GM23338 (cell line): Measurements from ENCODE around the gene BRSK2. TPM values are rescaled to one million over a fixed set of nuclear protein-coding genes. Genes with fewer than 3 reads are reported as not detected.
"Not testable (repeated sequence)": the region's sequence is repeated elsewhere in the genome, so short reads cannot be mapped to it uniquely, and the experiment has no call there.

ENCODE experiments used
- ATAC-seq: fragments of 200-7000 bp; cut with Tn5 transposase; 3 replicates; pipeline ENCODE4 v1.9.1; 2020
- DNase-seq: peaks from one replicate; pipeline ENCODE4 v3.0.0-alpha.2; 2015; ENCODE audit warnings: low spot score
- H2AFZ ChIP-seq: fragments of 200-600 bp; sonication (generic); 2 replicates; pipeline ENCODE4 v1.8.0; 2016; ENCODE audit warnings: antibody characterized with exemption, mild to moderate bottlenecking, moderate library complexity
- H3F3A ChIP-seq: fragments of 200-600 bp; sonication (generic); replicated peaks from 2 replicates; pipeline ENCODE4 v1.8.0; 2017; ENCODE audit warnings: antibody characterized with exemption, mixed run types, low read depth
- H3K27ac ChIP-seq: fragments of 200-600 bp; sonication (generic); 2 replicates; pipeline ENCODE4 v1.6.1; 2016; ENCODE audit warnings: low read depth
- H3K27me3 ChIP-seq: fragments of 200-600 bp; sonication (generic); 2 replicates; pipeline ENCODE4 v1.8.0; 2016; ENCODE audit warnings: mild to moderate bottlenecking, mixed run types, moderate library complexity; ENCODE audit not compliant: insufficient read depth
- H3K36me3 ChIP-seq: fragments of 200-600 bp; sonication (generic); 2 replicates; pipeline ENCODE4 v1.8.0; 2016; ENCODE audit warnings: mild to moderate bottlenecking; ENCODE audit not compliant: insufficient read depth
- H3K4me1 ChIP-seq: fragments of 200-600 bp; sonication (generic); 2 replicates; pipeline ENCODE4 v1.8.0; 2016; ENCODE audit warnings: mild to moderate bottlenecking, moderate library complexity; ENCODE audit not compliant: insufficient read depth
- H3K4me2 ChIP-seq: fragments of 200-600 bp; sonication (generic); 2 replicates; pipeline ENCODE4 v1.7.1; 2017; ENCODE audit warnings: mixed run types
- H3K4me3 ChIP-seq: fragments of 200-600 bp; sonication (generic); 2 replicates; pipeline ENCODE4 v1.6.1; 2016; ENCODE audit warnings: mixed run types
- H3K79me2 ChIP-seq: fragments of 200-600 bp; sonication (generic); replicated peaks from 2 replicates; pipeline ENCODE4 v1.8.0; 2017; ENCODE audit warnings: mild to moderate bottlenecking; ENCODE audit not compliant: insufficient read depth
- H3K9me2 ChIP-seq: fragments of 200-600 bp; sonication (generic); 2 replicates; pipeline ENCODE4 v1.8.0; 2017; ENCODE audit not compliant: insufficient read depth
- H4K20me1 ChIP-seq: fragments of 200-600 bp; sonication (generic); replicated peaks from 2 replicates; pipeline ENCODE4 v1.8.0; 2017; ENCODE audit warnings: mild to moderate bottlenecking; ENCODE audit not compliant: insufficient read depth
- H3K27ac Mint-ChIP-seq: 2 replicates; pipeline ENCODE4 v1.8.0; 2020; ENCODE audit warnings: inconsistent platforms, mild to moderate bottlenecking, moderate library complexity, mixed read lengths
- H3K27me3 Mint-ChIP-seq: 3 replicates; pipeline ENCODE4 v1.8.0; 2022; ENCODE audit warnings: low read depth, mild to moderate bottlenecking, moderate library complexity, mixed read lengths, inconsistent platforms; ENCODE audit not compliant: insufficient read depth, poor library complexity
- H3K36me3 Mint-ChIP-seq: 3 replicates; pipeline ENCODE4 v1.8.0; 2021; ENCODE audit warnings: low read depth, mild to moderate bottlenecking, inconsistent platforms, moderate library complexity, mixed read lengths
- H3K4me1 Mint-ChIP-seq: 3 replicates; pipeline ENCODE4 v1.8.0; 2020; ENCODE audit warnings: mild to moderate bottlenecking, inconsistent platforms, mixed read lengths
- H3K4me3 Mint-ChIP-seq: 3 replicates; pipeline ENCODE4 v1.8.0; 2021; ENCODE audit warnings: moderate library complexity, mild to moderate bottlenecking, inconsistent platforms, mixed read lengths
- H3K9me3 Mint-ChIP-seq: 3 replicates; pipeline ENCODE4 v1.8.0; 2020; ENCODE audit warnings: moderate library complexity, mild to moderate bottlenecking, inconsistent platforms, mixed read lengths
- CREB1 ChIP-seq: fragments of 250-450 bp; sonication (Bioruptor Pico); IDR thresholded peaks from 2 replicates; pipeline ENCODE4 v1.5.0; 2020; ENCODE audit warnings: low read depth, mild to moderate bottlenecking, moderate library complexity
- EZH2 ChIP-seq: fragments of 200-600 bp; sonication (generic); IDR thresholded peaks from one replicate; pipeline ENCODE4 v1.8.0; 2017; ENCODE audit warnings: antibody characterized with exemption, mild to moderate bottlenecking, low read depth; ENCODE audit not compliant: unreplicated experiment
- JUNB ChIP-seq: IDR thresholded peaks from one replicate; pipeline ENCODE4 v1.6.1; 2016; ENCODE audit warnings: antibody characterized with exemption; ENCODE audit not compliant: unreplicated experiment
- POLR2AphosphoS5 ChIP-seq: IDR thresholded peaks from 2 replicates; pipeline ENCODE4 v1.6.1; 2016; ENCODE audit warnings: antibody characterized with exemption, low read depth
- ZNF331 ChIP-seq: fragments of 250-450 bp; sonication (Bioruptor Pico); IDR thresholded peaks from 2 replicates; pipeline ENCODE4 v1.5.0; 2020; ENCODE audit warnings: low read depth, mild to moderate bottlenecking, moderate library complexity
- polyA plus RNA-seq: library from polyadenylated mRNA; unstranded; fragments of >200 nt; fragmentation: Nextera tagmentation; extraction: Ambion mirVana; gene quantifications from 2 replicates; pipeline ENCODE4 v1.2.1, GENCODE V29; 2016
- total RNA-seq: library from RNA; depleted of rRNA; stranded (reverse); fragments of >200 nt; shearing (Covaris generic); gene quantifications from 2 replicates; pipeline ENCODE4 v1.2.3, GENCODE V29; 2014
- TF ChIP-seq, protein P1 (sequence below): fragments of 250-450 bp; sonication (Bioruptor Pico); IDR thresholded peaks from 2 replicates; pipeline ENCODE4 v1.5.0; 2020; ENCODE audit warnings: mild to moderate bottlenecking, moderate library complexity
- TF ChIP-seq, protein P2 (sequence below): IDR thresholded peaks from 2 replicates; pipeline ENCODE4 v1.6.1; 2016; ENCODE audit warnings: antibody characterized with exemption

The BRSK2 gene
- total and polyA plus RNA-seq, 2 experiments from 2014 or later = 7.2 to 20.3 TPM

DNA sequence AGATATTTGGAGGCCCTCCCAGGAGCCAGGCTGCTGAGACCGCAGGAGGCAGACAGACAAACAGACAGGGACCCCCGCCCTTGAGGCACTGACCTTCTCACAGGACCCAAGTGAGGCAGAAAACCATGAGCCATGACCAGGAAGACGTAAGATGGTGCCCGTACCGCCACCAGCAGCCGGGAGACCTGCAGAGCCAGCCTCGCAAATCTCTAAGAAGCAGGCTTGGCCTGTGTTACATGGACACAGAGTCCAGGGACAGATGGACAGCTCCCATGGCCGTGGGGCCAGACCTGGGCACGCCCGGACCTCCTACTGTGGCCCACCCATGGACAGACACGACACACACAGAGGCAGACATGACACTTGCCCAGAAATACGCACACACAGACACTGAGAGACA is 49.6 kb upstream of the BRSK2 start:
- Histone ChIP-seq H3K79me2 (no peaks in the 10 kb centered on the region), H3F3A (0 out of 2 replicates have a peak, but pooled peaks cover 2% of the 10 kb centered on the region), H3K4me1 (peaks cover 7% of the 10 kb centered on the region), H3K27me3 (peaks cover 28% of the 10 kb centered on the region), H3K36me3 (no peaks in the 10 kb centered on the region), H3K9me2 (peaks cover 5% of the 10 kb centered on the region; the same call in 1 of the 2 replicates), H4K20me1 (no peaks in the 10 kb centered on the region), H3K27ac (no peak overlapping the region), H2AFZ (no peak overlapping the region), H3K4me2 (no peak overlapping the region), H3K4me3 (no peak overlapping the region)
- DNase-seq (no peak), ATAC-seq (no peak)
- H3K36me3 Mint-ChIP-seq = peaks cover 12% of the 10 kb centered on the region
- H3K4me3 Mint-ChIP-seq = no peak overlapping the region
- H3K9me3 Mint-ChIP-seq = peaks cover 9% of the 10 kb centered on the region
- no peak overlapping the region for H3K27ac Mint-ChIP-seq
- H3K4me1 Mint-ChIP-seq = peaks cover 12% of the 10 kb centered on the region
- TF ChIP-seq, protein P1, sequence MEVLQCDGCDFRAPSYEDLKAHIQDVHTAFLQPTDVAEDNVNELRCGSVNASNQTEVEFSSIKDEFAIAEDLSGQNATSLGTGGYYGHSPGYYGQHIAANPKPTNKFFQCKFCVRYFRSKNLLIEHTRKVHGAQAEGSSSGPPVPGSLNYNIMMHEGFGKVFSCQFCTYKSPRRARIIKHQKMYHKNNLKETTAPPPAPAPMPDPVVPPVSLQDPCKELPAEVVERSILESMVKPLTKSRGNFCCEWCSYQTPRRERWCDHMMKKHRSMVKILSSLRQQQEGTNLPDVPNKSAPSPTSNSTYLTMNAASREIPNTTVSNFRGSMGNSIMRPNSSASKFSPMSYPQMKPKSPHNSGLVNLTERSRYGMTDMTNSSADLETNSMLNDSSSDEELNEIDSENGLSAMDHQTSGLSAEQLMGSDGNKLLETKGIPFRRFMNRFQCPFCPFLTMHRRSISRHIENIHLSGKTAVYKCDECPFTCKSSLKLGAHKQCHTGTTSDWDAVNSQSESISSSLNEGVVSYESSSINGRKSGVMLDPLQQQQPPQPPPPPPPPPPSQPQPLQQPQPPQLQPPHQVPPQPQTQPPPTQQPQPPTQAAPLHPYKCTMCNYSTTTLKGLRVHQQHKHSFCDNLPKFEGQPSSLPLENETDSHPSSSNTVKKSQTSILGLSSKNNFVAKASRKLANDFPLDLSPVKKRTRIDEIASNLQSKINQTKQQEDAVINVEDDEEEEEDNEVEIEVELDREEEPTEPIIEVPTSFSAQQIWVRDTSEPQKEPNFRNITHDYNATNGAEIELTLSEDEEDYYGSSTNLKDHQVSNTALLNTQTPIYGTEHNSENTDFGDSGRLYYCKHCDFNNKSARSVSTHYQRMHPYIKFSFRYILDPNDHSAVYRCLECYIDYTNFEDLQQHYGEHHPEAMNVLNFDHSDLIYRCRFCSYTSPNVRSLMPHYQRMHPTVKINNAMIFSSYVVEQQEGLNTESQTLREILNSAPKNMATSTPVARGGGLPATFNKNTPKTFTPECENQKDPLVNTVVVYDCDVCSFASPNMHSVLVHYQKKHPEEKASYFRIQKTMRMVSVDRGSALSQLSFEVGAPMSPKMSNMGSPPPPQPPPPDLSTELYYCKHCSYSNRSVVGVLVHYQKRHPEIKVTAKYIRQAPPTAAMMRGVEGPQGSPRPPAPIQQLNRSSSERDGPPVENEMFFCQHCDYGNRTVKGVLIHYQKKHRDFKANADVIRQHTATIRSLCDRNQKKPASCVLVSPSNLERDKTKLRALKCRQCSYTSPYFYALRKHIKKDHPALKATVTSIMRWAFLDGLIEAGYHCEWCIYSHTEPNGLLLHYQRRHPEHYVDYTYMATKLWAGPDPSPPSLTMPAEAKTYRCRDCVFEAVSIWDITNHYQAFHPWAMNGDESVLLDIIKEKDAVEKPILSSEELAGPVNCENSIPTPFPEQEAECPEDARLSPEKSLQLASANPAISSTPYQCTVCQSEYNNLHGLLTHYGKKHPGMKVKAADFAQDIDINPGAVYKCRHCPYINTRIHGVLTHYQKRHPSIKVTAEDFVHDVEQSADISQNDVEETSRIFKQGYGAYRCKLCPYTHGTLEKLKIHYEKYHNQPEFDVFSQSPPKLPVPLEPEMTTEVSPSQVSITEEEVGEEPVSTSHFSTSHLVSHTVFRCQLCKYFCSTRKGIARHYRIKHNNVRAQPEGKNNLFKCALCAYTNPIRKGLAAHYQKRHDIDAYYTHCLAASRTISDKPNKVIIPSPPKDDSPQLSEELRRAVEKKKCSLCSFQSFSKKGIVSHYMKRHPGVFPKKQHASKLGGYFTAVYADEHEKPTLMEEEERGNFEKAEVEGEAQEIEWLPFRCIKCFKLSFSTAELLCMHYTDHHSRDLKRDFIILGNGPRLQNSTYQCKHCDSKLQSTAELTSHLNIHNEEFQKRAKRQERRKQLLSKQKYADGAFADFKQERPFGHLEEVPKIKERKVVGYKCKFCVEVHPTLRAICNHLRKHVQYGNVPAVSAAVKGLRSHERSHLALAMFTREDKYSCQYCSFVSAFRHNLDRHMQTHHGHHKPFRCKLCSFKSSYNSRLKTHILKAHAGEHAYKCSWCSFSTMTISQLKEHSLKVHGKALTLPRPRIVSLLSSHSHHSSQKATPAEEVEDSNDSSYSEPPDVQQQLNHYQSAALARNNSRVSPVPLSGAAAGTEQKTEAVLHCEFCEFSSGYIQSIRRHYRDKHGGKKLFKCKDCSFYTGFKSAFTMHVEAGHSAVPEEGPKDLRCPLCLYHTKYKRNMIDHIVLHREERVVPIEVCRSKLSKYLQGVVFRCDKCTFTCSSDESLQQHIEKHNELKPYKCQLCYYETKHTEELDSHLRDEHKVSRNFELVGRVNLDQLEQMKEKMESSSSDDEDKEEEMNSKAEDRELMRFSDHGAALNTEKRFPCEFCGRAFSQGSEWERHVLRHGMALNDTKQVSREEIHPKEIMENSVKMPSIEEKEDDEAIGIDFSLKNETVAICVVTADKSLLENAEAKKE (CRISPR knock-in tag) = no peak
- TF ChIP-seq JUNB (no peak), CREB1 (CRISPR knock-in tag) (no peak), EZH2 (no peak), ZNF331 (CRISPR knock-in tag) (no peak), POLR2AphosphoS5 (no peak)
- TF ChIP-seq, protein P2, sequence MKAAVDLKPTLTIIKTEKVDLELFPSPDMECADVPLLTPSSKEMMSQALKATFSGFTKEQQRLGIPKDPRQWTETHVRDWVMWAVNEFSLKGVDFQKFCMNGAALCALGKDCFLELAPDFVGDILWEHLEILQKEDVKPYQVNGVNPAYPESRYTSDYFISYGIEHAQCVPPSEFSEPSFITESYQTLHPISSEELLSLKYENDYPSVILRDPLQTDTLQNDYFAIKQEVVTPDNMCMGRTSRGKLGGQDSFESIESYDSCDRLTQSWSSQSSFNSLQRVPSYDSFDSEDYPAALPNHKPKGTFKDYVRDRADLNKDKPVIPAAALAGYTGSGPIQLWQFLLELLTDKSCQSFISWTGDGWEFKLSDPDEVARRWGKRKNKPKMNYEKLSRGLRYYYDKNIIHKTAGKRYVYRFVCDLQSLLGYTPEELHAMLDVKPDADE = no peak
- peaks cover 11% of the 10 kb centered on the region for H3K27me3 Mint-ChIP-seq

DNA sequence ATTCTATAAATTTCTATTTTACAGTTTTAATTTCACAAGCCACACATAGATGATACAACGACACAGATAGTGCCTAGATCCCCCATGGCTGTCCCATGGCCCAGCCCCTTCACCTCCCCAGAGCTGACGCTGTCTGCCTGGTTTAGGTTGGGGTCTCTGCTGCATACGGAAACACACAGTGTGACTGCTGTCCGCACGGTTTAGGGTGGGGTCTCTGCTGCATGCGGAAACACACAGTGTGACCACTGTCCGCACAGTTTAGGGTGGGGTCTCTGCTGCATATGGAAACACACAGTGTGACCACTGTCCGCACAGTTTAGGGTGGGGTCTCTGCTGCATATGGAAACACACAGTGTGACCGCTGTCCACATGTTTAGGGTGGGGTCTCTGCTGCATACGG is 48.5 kb upstream of the BRSK2 start:
- not testable (repeated sequence) for H3K4me3 Mint-ChIP-seq, H3K9me2 ChIP-seq, H2AFZ ChIP-seq, H3K4me2 ChIP-seq, H3K4me1 ChIP-seq, H4K20me1 ChIP-seq, ATAC-seq, H3F3A ChIP-seq, H3K4me1 Mint-ChIP-seq, H3K4me3 ChIP-seq, H3K27me3 Mint-ChIP-seq, DNase-seq, H3K27ac Mint-ChIP-seq, H3K36me3 Mint-ChIP-seq, H3K27ac ChIP-seq, H3K9me3 Mint-ChIP-seq, H3K36me3 ChIP-seq, H3K79me2 ChIP-seq
- peaks cover 18% of the 10 kb centered on the region for H3K27me3 ChIP-seq
